ENCODE data around the gene LIN28B.
"Not testable (repeated sequence)": the region's sequence is repeated elsewhere in the genome, so short reads cannot be mapped to it uniquely, and the experiment has no call there.

Gene LIN28B

GRCh38 chr6:104956731-104957294 is at the start of gene LIN28B:
Gene LIN28B (plus strand): TSS chr6:104957107. CDS start chr6:104957251, 144 bp downstream.
- no peak for DNase-seq (ENCODE audit: low read depth in 3 of 3)

- no peak for DNase-seq (ENCODE audit: low read depth in 3 of 3)
Observed at GRCh38 chr6:104908031-104908887, 48.6 kb upstream of the LIN28B start.

GRCh38 chr6:104908888-104909525 is 47.9 kb upstream of the LIN28B start:
- DNase-seq (ENCODE audit: low read depth in 3 of 3) = no peak

- no peak for DNase-seq (ENCODE audit: low read depth in 3 of 3)
Observed at GRCh38 chr6:104921896-104922295, 35.0 kb upstream of the LIN28B start.

GRCh38 chr6:104928141-104928540 is 28.8 kb upstream of the LIN28B start:
- no peak for DNase-seq (ENCODE audit: low read depth in 3 of 3)

- no peak for DNase-seq (ENCODE audit: low read depth in 3 of 3)
Observed at GRCh38 chr6:104929353-104929752, 27.6 kb upstream of the LIN28B start.

- DNase-seq (ENCODE audit: low read depth in 3 of 3) = no peak
Observed at GRCh38 chr6:104930939-104931338, 26.0 kb upstream of the LIN28B start.

GRCh38 chr6:104936766-104937535 is 20.0 kb upstream of the LIN28B start:
- DNase-seq (ENCODE audit: low read depth in 3 of 3) = no peak

- no peak for DNase-seq (ENCODE audit: low read depth in 3 of 3)
Observed at GRCh38 chr6:104940238-104940892, 16.5 kb upstream of the LIN28B start.

GRCh38 chr6:104940893-104941728 is 15.8 kb upstream of the LIN28B start:
- no peak for DNase-seq (ENCODE audit: low read depth in 3 of 3)

GRCh38 chr6:104941729-104942091 is 15.2 kb upstream of the LIN28B start:
- no peak for DNase-seq (ENCODE audit: low read depth in 3 of 3)

GRCh38 chr6:104943781-104944180 is 13.1 kb upstream of the LIN28B start:
- DNase-seq (ENCODE audit: low read depth in 3 of 3) = no peak

GRCh38 chr6:104949206-104949605 is 7.7 kb upstream of the LIN28B start:
- no peak for DNase-seq (ENCODE audit: low read depth in 3 of 3)

- no peak for DNase-seq (ENCODE audit: low read depth in 3 of 3)
Observed at GRCh38 chr6:104951677-104952076, 5.2 kb upstream of the LIN28B start.

- DNase-seq (ENCODE audit: low read depth in 3 of 3) = no peak
Observed at GRCh38 chr6:104952911-104953399, 4.0 kb upstream of the LIN28B start.

- not testable (repeated sequence) for DNase-seq (ENCODE audit: low read depth in 3 of 3)
Observed at GRCh38 chr6:104953400-104954189, 3.3 kb upstream of the LIN28B start.

- DNase-seq (ENCODE audit: low read depth in 3 of 3) = no peak
Observed at GRCh38 chr6:104954190-104954797, 2.6 kb upstream of the LIN28B start.

GRCh38 chr6:104955491-104955890 is 1.4 kb upstream of the LIN28B start:
- no peak for DNase-seq (ENCODE audit: low read depth in 3 of 3)

Data from stimulated activated CD4-positive, alpha-beta T cell treated with anti-CD3 and anti-CD28 coated beads, TNF-alpha, amount 100 ng/mL, for 4 hours (primary cell).